GM12891 (cell line): ENCODE measurements around the gene SFI1.

ENCODE experiments used
- DNase-seq: peaks from one replicate; pipeline ENCODE4 v3.0.0; 2011; ENCODE audit warnings: low spot score; ENCODE audit not compliant: insufficient read length
- FAIRE-seq: peaks from 2 replicates; lab custom pipeline; 2011; peaks lifted over from hg19 to GRCh38; lab: Jason Lieb, UNC
- PAX5 ChIP-seq: IDR thresholded peaks from 2 replicates; pipeline ENCODE4 v1.6.1; 2011; ENCODE audit warnings: low read length, moderate library complexity, mild to moderate bottlenecking; ENCODE audit not compliant: insufficient read depth, severe bottlenecking
- POLR2A ChIP-seq: IDR thresholded peaks from 2 replicates; pipeline ENCODE4 v1.6.1; 2011; ENCODE audit warnings: low read depth, low read length, control low read depth
- POLR2AphosphoS5 ChIP-seq: IDR thresholded peaks from 2 replicates; pipeline ENCODE4 v1.6.1; 2011; ENCODE audit warnings: low read depth, low read length, control low read depth
- POU2F2 ChIP-seq: IDR thresholded peaks from 2 replicates; pipeline ENCODE4 v1.6.1; 2011; ENCODE audit warnings: low read depth, mild to moderate bottlenecking, control low read depth, low read length, moderate library complexity
- SPI1 ChIP-seq: IDR thresholded peaks from 2 replicates; pipeline ENCODE4 v1.6.1; 2011; ENCODE audit warnings: low read depth, low read length, control low read depth
- TAF1 ChIP-seq: IDR thresholded peaks from 2 replicates; pipeline ENCODE4 v1.6.1; 2011; ENCODE audit warnings: low read depth, low read length, control low read depth

The SFI1 gene

GRCh38 chr22:31637447-31637890, 141.1 kb downstream of the SFI1 start:
- DNase-seq, result peak; percentile 58
- TF ChIP-seq POLR2AphosphoS5 (peak; percentile 71), POU2F2 (no peak), POLR2A (peak; percentile 81), TAF1 (peak; percentile 76; the same call in 1 of the 2 replicates), PAX5 (no peak), SPI1 (0 out of 2 replicates have a peak, but pooled peaks have one; percentile 6)
- peak; percentile 89 for FAIRE-seq

- FAIRE-seq (peak; percentile 88), DNase-seq (no peak)
Observed at GRCh38 chr22:31637891-31638618, 141.7 kb downstream of the SFI1 start.

GRCh38 chr22:31639436-31640039, 143.2 kb downstream of the SFI1 start:
- FAIRE-seq, result peak; percentile 13
- no peak for DNase-seq
- TF ChIP-seq SPI1 (no peak), POLR2AphosphoS5 (no peak), TAF1 (no peak), POU2F2 (no peak), PAX5 (no peak), POLR2A (no peak)

More at GRCh38 chr22:31637891-31638618, 141.7 kb downstream of the SFI1 start:
- no peak; the same call in 1 of the 2 replicates for TF ChIP-seq POLR2A
- no peak for TF ChIP-seq PAX5
- TF ChIP-seq POU2F2, result 0 out of 2 replicates have a peak, but pooled peaks have one; percentile 21
- TF ChIP-seq POLR2AphosphoS5, result peak; percentile 67
- peak; percentile 24; the same call in 1 of the 2 replicates for TF ChIP-seq TAF1
- TF ChIP-seq SPI1, result peak; percentile 61

GRCh38 chr22:31646186-31647019, 150.1 kb downstream of the SFI1 start:
- TF ChIP-seq TAF1 (no peak), SPI1 (no peak), POLR2A (no peak), PAX5 (no peak), POLR2AphosphoS5 (no peak), POU2F2 (no peak)
- DNase-seq, result no peak
- FAIRE-seq, result peak; percentile 50

DNA sequence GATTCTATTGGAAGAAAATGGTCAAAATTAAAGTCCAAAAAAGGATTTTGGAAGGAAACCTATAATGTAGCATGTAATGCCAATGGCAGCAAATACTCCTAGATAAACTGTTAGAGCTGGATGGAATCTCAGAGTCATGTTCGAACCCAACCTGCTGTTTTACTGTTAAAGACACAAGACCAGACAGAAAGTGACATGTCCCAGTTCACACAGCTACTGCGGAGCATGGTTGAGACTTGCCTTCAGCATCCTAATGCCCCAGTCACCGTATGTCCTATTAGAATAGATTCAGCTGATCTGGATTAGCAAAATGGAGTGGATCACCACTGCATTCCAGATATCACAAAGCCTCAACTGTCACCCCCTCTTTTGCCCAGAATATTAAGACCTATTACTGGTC, 150.7 kb downstream of the SFI1 start:
- no peak for DNase-seq
- FAIRE-seq, result no peak
- TF ChIP-seq PAX5, result no peak
- no peak for TF ChIP-seq POU2F2
- no peak for TF ChIP-seq SPI1
- TF ChIP-seq TAF1, result no peak
- no peak for TF ChIP-seq POLR2A
- no peak for TF ChIP-seq POLR2AphosphoS5

- TF ChIP-seq POU2F2 (no peak), POLR2A (no peak), TAF1 (no peak), SPI1 (no peak), POLR2AphosphoS5 (no peak), PAX5 (no peak)
- FAIRE-seq, result no peak
- no peak for DNase-seq
Observed at GRCh38 chr22:31647523-31648320, 151.4 kb downstream of the SFI1 start.

GRCh38 chr22:31650391-31650790, 154.1 kb downstream of the SFI1 start:
- DNase-seq (no peak), FAIRE-seq (no peak)
- no peak for TF ChIP-seq POLR2AphosphoS5
- TF ChIP-seq POU2F2, result no peak
- TF ChIP-seq POLR2A, result no peak
- TF ChIP-seq TAF1, result no peak
- TF ChIP-seq SPI1, result no peak

DNA sequence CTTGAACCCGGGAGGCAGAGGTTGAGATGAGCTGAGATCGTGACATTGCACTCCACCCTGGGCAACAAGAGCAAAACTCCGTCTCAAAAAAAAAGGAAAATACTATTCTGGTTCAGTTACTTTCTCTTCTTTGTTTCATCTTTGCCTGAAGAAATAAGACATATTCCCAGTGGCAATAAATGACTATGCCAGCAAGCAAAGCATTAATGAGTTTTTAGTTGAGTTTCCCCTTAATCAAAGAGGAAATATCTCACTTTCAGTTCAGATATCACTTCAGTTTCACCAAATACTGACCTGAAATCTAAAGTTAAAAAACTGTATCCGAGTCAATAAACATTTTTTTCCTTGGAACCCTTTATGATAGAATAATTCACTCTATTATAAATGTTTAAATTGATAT, 155.3 kb downstream of the SFI1 start:
- DNase-seq (no peak), FAIRE-seq (no peak)
- TF ChIP-seq POLR2A (no peak), POLR2AphosphoS5 (no peak), POU2F2 (no peak), SPI1 (no peak), PAX5 (no peak)
